ENCODE measurements around the gene MED17.
"Not testable (repeated sequence)": the region's sequence is repeated elsewhere in the genome, so short reads cannot be mapped to it uniquely, and the experiment has no call there.

MED17 gene

DNA sequence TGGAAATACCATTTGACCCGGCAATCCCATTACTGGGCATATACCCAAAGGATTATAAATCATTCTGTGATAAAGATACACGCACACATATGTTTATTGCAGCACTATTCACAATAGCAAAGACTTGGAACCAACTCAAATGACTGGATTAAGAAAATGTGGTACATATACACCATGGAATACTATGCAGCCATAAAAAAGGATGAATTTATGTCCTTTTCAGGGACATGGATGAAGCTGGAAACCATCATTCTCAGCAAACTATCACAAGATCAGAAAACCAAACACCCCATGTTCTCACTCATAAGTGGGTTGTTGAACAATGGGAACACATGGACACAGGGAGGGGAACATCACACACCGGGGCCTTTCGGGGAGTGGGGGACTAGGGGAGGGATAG lies 25.0 kb upstream of the MED17 start:
- not testable (repeated sequence) for DNase-seq

DNA sequence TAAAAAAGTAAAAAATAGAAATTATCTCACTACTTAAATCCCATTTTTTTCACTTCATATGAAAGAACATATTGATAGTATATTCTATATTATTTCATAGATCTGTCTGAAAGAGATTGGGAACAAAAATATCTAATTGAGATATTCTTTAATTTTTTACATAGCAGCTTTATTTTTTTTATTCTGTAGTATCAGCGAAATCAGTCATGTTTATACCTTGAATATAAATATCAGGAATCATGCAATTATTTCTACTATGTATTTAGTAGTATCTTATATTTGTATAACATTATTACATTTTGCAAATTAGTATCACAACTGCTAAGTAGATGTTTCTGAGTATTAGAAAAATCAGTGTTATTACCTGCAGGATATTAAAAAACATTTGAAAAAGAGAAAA lies 22.2 kb upstream of the MED17 start:
- DNase-seq, result no peak

DNA sequence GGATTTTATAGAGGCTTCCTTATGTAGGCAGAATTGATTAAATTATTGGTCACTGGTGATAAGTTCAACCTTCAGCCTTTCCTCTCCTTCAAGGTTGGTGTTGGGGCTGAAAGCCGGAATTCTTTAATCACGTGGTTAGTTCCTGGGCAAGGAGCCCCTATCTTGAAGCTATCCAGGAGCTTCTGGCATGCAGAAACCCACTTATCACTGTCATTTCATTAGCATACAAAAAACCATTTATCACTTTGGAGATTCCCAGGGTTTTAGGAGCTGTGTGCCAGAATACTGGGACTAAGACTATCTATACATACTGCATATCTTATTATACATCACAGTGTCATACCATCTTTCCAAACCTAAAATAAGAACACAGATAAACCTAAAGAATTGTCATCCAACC lies 18.5 kb upstream of the MED17 start:
- DNase-seq, result no peak

DNA sequence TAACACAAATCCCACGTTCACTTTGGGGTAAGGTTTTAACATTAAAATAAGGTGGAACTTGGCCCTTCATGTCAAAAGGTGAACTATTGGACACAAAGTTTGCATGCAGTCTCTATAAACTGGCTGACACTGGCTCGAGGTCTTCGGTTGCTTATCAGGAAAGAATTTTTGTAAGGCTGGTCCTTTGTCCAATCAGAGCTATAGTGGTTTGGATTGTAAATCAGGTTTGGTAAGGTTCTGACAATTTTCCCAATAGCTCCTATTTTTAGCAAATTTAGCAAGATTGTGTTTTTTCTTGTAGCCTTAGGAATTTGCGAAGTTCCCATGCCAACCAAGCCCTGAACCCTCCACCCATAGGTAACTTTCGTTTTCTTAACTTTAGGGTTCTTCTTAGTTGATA lies 17.6 kb upstream of the MED17 start:
- no peak for DNase-seq

DNA sequence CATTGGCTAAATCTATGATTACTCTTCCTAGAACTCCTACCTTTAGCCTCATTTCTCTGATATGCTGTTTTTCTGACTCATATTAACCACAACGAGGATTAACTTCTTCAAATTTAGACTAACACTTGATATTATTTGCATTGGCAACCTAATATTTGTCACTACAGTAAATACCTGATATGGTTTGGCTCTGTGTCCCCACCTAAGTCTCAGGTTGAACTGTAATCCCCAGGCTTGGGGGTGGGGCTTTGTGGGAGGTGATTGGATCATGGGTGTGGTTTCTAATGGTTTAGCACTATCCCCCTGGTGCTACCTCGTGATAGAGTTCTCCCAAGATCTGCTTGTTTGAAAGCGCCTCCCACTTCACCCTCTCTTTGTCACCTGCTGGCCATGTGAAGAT lies 17.1 kb upstream of the MED17 start:
- no peak for DNase-seq

DNA sequence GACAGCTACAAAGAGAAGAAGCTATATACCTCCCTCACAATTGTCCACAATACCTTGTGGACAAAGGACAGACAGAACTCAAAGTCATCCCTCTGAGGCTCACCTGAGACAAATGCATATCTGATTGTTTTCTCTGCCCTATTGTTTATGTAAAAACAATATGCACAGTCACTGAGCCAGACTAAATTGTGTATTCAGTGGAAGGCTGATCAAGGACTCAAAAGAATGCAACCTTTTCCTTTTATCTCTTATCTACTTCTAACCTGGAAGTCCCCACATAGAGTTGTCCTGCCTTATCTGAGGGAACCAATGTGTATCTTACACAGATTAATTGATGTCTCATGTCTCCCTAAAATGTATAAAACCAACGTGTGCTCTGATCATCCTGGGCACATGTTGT lies 13.9 kb upstream of the MED17 start:
- no peak for DNase-seq

DNA sequence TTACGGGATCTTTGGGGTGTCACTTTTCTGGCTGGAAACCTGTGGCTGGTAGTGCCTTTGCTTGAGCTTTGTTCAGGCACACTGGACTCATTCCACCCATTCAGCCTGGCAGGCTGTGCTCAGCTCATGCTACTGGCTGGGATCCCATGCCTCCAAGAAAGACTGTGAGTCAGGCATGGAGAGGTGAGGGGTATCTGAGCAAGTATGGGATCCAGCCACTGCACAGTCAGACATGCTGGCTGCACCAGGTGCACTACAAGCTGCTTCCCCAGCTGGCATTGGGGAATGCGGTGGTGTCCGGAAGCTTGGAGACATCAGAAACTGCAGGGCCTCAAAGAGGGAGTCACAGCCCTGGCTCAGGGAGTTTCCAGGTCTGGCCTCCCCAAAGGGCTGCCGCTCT lies 12.0 kb upstream of the MED17 start:
- no peak for DNase-seq

DNA sequence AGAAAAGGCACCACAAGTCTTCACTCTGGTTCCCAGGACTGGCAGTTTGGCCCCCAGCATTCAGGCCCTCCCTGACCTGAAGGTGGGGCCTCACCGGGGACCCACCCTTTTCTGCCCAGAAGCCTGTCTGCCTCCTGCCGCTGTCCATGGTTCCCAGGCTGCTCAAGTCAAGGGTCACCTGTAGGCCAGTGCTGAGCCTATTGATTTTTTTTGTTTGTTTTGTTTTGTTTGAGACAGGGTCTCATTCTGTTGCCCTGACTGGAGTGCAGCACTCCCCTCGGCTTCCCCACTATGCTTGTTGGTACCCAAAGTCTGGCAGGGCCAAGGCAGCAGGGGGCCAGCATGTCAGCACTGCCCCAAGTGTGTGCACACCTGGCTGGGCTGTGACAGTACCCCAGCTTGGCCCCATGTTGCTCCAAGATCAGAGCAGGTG lies 11.0 kb upstream of the MED17 start:
- DNase-seq, result no peak

DNA sequence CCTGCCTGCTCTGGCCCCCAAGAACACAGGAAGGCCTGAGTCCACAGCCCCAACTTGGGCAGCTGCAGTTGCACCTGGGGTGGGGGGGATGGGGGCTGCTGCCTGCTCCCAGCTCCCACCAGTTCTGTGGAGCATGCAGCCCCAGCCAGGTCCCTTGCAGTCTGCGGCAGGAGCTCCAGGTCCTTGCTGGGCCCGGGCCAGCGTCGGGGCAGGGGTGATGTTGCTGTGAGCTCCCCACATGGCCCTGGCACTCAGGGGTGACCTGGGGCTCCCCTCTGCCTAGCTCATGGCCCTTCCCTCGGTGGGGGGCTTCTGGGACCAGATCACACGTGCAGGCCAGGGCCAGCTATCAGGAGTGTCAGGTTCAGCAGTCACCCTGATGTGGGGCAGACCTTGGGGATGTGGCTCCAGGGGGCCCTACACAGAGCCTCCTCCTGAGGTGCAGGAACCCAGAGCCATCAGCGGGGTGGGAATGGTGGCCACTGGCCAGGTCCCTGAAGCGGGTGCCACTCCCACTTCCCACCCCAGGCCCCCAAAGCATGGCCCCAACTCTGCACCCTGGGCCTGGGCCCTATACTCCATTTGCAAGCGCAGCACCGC lies 10.4 kb upstream of the MED17 start:
- no peak for DNase-seq

DNA sequence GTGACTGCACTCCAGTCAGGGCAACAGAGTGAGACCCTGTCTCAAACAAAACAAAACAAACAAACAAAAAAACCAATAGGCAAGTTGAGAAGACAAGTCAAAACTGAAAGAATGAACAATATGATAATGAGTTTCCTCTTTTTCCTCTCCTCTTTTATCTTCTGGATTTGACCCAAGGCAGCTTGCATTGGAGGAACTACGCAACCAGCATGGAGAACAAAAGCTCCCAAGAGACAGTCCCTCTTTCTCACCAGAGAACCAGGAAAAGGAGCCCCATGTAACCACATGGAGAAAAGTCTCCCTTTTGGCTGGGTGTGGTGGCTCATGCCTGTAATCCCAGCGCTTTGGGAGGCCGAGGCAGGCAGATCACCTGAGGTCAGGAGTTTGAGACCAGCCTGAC lies 9.5 kb upstream of the MED17 start:
- not testable (repeated sequence) for DNase-seq

DNA sequence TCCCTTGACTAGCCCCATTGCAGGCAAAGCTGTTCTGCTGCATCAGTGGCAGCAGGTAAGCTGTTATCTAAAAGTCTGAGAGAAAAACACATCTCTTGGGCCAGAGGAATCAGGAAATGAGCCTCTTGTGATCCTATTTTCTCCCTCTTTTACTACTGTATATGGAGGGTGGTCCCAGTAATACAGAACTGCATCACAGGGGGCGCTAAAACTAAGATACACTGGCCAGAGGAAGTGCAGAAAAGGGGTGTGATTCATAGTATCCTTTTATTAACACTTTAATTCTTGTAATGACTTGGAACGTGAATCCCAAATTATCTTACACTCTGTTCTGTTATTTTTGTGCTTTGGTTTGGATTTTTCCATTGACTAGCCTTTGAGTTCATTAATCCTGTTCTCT lies 8.8 kb upstream of the MED17 start:
- DNase-seq, result peak; percentile 6

DNA sequence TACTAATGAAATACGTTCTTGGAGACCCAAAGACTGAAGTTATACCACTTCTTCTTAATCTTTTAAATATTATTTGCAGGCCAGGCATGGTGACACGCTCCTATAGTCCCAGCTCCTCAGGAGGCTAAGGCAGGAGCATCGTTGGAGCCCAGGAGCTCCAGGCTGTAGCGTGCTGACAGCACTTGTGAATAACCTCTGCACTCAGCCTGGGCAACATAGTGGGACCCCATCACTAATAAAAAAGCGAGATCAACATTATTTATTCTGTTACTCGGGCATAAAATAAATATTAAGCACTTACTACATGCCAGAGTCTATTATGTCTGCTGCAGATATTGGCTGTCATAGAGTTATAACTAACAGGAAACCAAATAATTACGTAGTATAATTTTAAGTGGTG lies 720 bp upstream of the MED17 start:
- no peak for DNase-seq

DNA sequence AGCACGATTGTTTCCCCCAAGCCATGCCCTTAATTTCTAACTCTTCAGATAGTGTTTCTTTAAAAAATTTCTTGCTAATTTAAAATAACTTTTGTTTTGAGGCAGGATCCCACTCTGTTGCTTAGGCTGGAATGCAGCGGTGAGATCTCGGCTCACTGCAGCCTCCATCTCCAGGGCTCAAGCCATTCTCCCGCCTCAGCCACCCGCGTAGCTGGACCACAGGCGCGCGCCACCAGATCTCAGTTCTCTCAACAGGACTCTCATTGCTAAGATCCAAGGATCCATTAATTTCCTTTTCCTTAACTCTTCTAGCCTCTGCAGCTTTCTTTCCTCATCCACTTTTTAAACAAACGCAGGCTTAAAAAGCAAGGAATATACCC lies 327 bp upstream of the MED17 start:
- no peak for DNase-seq

DNA sequence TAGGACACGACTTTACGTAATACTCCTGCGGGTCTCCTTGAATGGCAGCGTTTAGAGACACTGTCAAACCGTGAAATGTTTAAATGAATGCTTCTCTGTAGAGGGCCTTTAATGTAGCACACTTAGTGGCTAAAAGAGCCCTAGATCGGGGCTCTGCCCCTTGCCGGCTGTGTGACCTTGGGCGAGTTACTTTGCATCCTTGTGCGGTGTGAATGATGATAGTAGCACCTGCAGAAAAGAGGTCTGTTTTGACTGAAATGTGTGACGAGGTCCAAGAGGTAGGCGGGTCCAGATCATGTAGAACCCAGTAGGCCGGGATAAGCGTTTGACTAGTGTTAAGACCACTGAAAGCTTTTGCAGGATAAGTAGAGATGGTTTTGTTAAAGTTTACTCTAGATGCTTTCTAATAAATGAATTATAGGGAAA lies 866 bp downstream of the MED17 start:
- no peak for DNase-seq

DNA sequence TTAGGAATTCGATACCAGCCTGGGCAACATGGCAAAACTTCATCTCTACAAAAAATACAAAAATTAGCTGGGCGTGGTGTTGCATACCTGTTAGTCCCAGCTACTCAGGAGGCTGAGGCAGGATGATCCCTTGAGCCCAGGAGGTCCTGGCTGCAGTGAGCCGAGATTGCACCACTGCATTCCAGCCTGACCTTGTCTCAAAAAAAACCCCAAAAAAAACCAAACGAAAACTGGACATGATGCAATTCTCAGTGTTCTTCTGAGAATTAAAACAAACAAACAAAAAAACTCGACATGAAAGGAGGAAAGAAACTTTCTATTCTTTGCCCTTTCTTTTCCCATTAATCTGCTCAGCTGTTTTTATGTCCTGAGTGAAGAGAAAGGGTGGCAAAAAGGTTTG lies 7.4 kb downstream of the MED17 start:
- DNase-seq, result no peak

DNA sequence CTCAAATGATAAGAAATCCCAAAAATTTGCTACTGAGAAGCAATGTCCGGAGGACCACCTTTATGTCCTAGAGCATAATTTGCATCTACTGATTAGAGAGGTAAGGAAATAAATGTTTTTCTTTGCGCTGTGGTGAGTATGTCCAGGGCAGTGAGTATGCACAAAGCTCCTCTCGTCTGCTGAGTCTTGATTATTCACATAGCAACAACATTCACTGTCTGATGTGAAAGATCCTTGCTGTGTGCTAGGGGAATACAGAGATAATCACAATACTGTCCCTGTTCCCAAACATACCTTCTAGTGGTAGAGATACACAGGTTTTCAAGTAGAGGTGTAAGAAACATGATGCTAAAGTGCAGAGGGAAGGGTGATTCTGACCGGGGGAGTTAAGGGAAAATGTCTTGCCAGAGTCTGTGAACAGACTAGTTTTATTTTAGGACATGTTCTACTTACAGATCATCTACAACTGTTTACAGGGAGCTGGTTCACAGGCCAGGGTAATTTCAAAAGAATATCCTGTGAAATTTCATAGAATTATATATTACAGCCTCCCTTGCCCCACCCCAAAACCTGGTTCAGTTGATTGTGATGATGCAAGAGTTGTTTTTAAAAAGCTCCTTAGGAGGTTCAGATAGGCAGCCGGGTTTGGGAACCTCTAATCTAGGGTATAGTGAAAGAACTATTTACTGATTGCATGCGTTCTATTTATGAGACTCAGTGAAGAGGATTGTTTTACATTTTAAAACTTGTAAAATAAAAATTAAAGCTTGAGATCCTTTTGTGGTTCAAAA lies 12.6 kb downstream of the MED17 start:
- DNase-seq, result no peak

DNA sequence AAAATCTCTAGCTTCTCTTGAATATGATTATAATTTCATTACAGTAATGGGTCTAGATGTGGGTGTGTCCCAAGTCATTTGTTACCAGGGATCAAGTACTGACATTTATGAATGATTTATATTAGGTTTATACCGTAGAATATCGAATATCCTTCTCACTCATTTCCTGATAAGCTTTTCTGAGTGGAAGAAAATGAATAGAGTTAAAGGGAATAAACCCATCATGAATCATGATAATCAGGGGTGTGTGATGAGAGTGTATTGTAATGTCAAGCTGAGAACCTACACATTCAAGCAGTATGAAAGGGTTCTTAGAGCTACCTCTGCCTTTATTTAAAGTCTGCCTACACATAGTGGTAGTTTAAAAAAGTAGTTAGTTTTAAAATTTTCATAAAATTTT lies 17.3 kb downstream of the MED17 start:
- no peak for DNase-seq

DNA sequence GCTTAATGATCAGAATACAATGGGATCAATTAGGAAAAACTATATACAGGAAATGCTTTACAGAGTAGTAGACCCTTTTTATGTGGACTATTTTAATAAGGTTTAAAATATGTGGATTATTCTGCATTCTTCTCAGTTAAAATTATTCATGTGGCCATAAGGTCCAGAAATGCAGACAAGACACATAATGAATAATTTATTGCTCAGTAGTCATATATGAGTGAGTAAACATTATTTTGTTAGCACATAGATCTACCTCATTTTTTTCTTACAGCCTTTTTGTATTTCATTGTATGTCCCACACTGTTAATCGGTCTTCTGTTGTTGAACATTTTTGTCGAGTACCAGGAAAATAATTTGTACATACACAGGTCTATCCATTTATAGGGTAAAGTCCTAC lies 20.8 kb downstream of the MED17 start:
- no peak for DNase-seq

DNA sequence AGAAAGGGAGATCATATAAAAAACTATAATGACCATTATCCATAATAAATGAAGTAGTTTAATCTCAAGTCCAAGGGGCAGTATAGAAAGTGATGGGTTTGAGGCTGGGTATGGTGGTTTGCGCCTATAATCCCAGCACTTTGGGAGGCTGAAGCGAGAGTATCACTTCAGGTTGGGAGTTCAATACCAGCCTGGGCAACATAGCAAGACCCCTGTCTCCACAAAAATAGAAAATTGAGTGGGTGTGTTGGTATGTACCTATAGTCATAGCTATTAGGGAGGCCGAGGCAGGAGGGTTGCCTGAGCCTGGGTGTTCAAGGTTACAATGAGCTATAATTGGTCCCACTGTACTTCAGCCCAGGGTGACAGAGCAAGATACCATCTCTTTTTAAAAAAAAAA lies 23.9 kb downstream of the MED17 start:
- DNase-seq, result no peak

DNA sequence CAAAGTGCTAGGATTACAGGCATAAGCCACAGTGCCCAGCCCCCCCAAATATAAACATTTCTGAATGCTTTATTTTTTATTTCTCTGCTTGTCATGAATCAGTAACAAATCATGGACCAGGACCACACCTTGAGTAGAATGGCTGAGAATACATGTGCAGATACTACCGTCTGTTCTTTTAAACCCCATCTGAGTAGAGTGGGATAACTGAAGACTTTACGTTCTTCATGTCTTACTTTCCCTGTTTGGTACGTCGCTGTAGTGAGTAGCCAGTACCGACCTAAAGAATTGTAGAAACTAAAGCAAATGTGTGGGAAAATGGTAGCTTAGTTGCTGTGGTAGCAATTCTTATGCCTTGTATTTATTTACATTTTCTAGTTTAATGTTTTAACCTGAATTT lies 29.9 kb downstream of the MED17 start:
- no peak for DNase-seq

DNA sequence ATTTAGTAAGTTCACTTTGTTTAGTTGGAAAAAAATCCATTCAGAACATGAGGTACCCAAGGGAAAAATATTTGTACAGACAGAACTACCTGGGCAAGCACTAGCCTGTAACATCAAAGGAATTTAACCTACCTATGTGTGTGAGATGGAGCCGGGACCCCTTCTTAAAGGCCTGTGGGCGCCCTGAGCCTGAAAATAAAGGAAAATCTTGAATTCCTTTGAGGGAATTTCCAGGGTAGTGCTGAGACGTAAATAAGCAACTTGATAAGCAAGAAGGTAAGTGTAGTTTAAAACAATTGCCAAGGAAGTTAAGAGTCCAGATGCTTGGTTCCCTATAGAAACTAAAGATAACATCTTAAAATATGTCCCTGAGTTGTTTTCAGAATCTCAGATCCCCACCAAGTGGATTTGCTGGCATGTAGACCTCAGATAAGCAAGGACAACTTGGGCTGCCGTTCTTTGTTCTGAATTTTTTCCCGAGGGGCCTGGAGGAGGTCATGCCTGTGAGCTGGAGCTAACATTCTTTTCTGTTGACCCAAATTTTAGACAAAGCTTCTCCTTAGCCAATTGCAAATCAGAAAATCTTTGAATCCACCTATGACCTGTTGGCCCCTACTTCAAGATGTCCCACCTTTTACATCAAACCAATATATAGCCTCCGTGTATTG lies 31.0 kb downstream of the MED17 start:
- DNase-seq, result no peak

DNA sequence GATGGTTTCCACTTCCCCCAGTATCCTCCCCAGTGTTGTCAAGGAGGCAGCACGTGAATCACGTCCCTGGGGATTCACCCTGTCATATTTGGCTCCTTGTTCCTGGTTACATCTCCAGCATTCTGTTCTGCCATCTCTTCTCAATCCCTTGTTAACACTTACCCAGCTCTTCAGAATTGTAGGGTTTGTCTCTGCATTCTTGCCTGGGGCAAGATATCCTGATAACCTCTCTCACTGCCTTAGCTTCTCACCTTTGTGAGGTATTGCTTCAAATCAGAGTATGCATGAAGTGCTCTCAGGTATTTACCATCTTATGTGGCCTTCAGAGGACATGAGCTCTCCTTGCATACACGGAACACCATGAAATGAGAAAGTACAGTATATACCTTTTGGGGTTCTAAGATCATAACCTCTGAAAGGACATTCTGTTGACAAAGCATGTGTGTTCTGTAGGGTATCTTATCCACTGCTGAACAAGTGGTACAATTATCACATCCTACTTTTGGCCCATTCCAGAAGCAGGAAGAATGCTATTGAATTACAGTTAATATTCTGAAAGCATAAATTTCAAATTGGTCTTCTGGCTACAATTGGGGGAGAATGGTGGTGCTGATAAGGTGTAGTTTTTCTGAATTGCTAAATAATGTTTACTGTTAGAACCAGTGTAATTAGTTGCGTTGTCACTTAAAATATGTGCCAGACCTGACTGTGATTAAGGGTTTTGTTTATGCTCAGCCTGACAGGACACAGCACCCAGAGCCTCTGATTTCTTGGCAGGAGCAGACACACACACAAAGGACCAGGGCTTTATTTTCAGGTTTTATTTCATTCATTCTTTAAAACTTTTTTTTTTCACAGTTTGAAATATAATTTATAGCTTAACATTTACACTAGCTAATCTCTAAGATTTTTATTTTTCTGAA lies 33.6 kb downstream of the MED17 start:
- DNase-seq, result no peak

DNA sequence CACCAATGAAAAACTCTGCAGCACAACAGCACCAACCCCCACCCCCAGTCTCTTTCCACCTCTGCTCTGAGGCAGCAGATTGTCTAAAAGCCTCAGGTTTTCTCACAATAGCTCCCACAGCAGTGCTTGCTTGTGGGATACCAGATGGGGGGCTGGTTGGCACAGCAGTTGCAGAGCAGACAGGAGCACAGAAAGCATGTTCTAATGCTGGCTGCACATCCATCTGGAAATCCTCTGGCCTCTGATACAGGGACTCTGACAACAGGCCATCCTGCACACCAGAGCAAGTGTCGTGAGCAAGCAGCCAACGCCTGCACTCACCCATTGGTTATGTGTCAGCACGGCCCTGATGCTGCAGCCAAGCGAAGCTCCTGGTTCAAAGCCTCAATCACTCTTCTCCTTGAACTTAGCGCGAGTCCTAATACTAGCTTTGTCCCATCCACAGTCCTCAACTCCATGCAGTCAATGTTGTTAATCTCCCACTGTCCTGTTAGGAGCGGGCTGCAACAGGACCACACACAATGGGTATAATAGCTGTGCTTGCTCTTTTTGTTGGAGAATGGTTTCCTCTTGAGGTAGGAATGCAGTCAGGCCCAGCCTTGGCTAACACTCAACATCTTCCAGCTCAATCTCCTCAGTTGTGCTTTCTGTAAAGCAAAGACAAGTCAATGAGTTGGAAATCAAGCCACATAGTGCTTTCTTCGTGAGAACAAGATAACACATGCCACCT lies 36.0 kb downstream of the MED17 start:
- DNase-seq, result no peak

Data from activated CD4-positive, alpha-beta T cell treated with anti-CD3 and anti-CD28 coated beads, Interleukin-2, amount 50 U/mL, for 16 hours (primary cell).